Measurements from ENCODE around the gene C6orf141. TPM values are rescaled to one million over a fixed set of nuclear protein-coding genes. Genes with fewer than 3 reads are reported as not detected.

The C6orf141 gene
- polyA plus RNA-seq, 3 donors = not detected

GRCh38 chr6:49556429-49556837 is 6.0 kb downstream of the C6orf141 start:
- H3K27me3 ChIP-seq (ENCODE audit: control insufficient read depth in 2 of 2, insufficient read depth in 2 of 2, low read length in 2 of 2) = peaks cover 12 to 13% of the 10 kb centered on the region in 2 donors
- H3K4me2 ChIP-seq (replicated peaks; ENCODE audit: extremely low read depth, low read length, poor library complexity, severe bottlenecking) = no peak overlapping the region
- H3K9me3 Mint-ChIP-seq = peaks cover 0 to 2% (median 0%) of the 10 kb centered on the region in 7 donors
- no peak overlapping the region for H3K9ac ChIP-seq (ENCODE audit: insufficient read depth, low read length, poor library complexity, severe bottlenecking)
- no peak overlapping the region for H3K4me3 ChIP-seq (replicated peaks in 1 of 3; ENCODE audit: low read depth in 2 of 3, low read length in 3 of 3)
- H2AFZ ChIP-seq (ENCODE audit: insufficient read depth, low read depth, low read length, poor library complexity, severe bottlenecking) = no peak overlapping the region
- no peaks in the 10 kb centered on the region for H3K79me2 ChIP-seq (ENCODE audit: insufficient read depth, low read length)
- no peaks in the 10 kb centered on the region for H4K20me1 ChIP-seq (ENCODE audit: insufficient read depth, low read length)
- H3K4me3 Mint-ChIP-seq = no peak overlapping the region
- H3K4me1 ChIP-seq (ENCODE audit: control insufficient read depth in 1 of 2, insufficient read depth in 2 of 2, low read length in 2 of 2) = peaks cover 1 to 4% of the 10 kb centered on the region in 2 donors
- peak in 1 of 3 donors; percentile 19 for DNase-seq
- no peaks in the 10 kb centered on the region for H3K36me3 Mint-ChIP-seq
- peaks cover 9% of the 10 kb centered on the region for H3K4me1 Mint-ChIP-seq
- TF ChIP-seq CTCF (IDR thresholded peaks at IDR 0.05) = no peak
- peaks cover 5 to 13% (median 10%) of the 10 kb centered on the region in 3 donors for H3K27me3 Mint-ChIP-seq (ENCODE audit: low read depth in 3 of 3)
- no peak overlapping the region for H3K27ac Mint-ChIP-seq
- no peaks in the 10 kb centered on the region for H3K36me3 ChIP-seq (replicated peaks in 1 of 2; ENCODE audit: control insufficient read depth in 1 of 2, insufficient read depth in 2 of 2, low read length in 2 of 2)
- intact Hi-C loops (cut with micrococcal nuclease) = no loop called here
- H3K27ac ChIP-seq (ENCODE audit: low read depth in 1 of 2, low read length in 2 of 2) = no peak overlapping the region
- peaks cover 0 to under 1% of the 10 kb centered on the region in 2 donors for H3K9me3 ChIP-seq (replicated peaks in 1 of 2; ENCODE audit: control insufficient read depth in 1 of 2, insufficient read depth in 1 of 2, low read length in 2 of 2)

- Mint-ChIP-seq H3K9me3 (peaks cover 0 to 2% (median 0%) of the 10 kb centered on the region in 7 donors), H3K27me3 (ENCODE audit: low read depth in 3 of 3) (peaks cover 0 to 8% (median 5%) of the 10 kb centered on the region in 3 donors), H3K4me1 (peaks cover 4% of the 10 kb centered on the region), H3K36me3 (no peaks in the 10 kb centered on the region), H3K27ac (no peak overlapping the region), H3K4me3 (no peak overlapping the region)
- TF ChIP-seq CTCF (IDR thresholded peaks at IDR 0.05) = no peak
- Histone ChIP-seq H3K4me1 (ENCODE audit: control insufficient read depth in 1 of 2, insufficient read depth in 2 of 2, low read length in 2 of 2) (no peaks in the 10 kb centered on the region), H4K20me1 (ENCODE audit: insufficient read depth, low read length) (no peaks in the 10 kb centered on the region), H3K9me3 (replicated peaks in 1 of 2; ENCODE audit: control insufficient read depth in 1 of 2, insufficient read depth in 1 of 2, low read length in 2 of 2) (no peaks in the 10 kb centered on the region), H3K4me3 (replicated peaks in 1 of 3; ENCODE audit: low read depth in 2 of 3, low read length in 3 of 3) (no peak overlapping the region), H3K36me3 (replicated peaks in 1 of 2; ENCODE audit: control insufficient read depth in 1 of 2, insufficient read depth in 2 of 2, low read length in 2 of 2) (no peaks in the 10 kb centered on the region), H3K27ac (ENCODE audit: low read depth in 1 of 2, low read length in 2 of 2) (no peak overlapping the region), H2AFZ (ENCODE audit: insufficient read depth, low read depth, low read length, poor library complexity, severe bottlenecking) (no peak overlapping the region), H3K79me2 (ENCODE audit: insufficient read depth, low read length) (no peaks in the 10 kb centered on the region), H3K27me3 (ENCODE audit: control insufficient read depth in 2 of 2, insufficient read depth in 2 of 2, low read length in 2 of 2) (peaks cover 5 to 6% of the 10 kb centered on the region in 2 donors), H3K9ac (ENCODE audit: insufficient read depth, low read length, poor library complexity, severe bottlenecking) (no peak overlapping the region), H3K4me2 (replicated peaks; ENCODE audit: extremely low read depth, low read length, poor library complexity, severe bottlenecking) (no peak overlapping the region)
- WGBS (ENCODE audit: insufficient coverage) = no CpG with 5 or more reads among the region's 3 CpGs
- DNase-seq = no peak
- intact Hi-C loops (cut with micrococcal nuclease) = no loop called here
Observed at GRCh38 chr6:49557177-49557576, 6.7 kb downstream of the C6orf141 start.
